D721Med (cell line): ENCODE measurements around the gene LZTS3.

Experiments
- DNase-seq: peaks from one replicate; pipeline ENCODE4 v3.0.0; 2011; ENCODE audit warnings: low spot score; ENCODE audit not compliant: insufficient read length
- FAIRE-seq: peaks from 2 replicates; lab custom pipeline; 2011; peaks lifted over from hg19 to GRCh38; lab: Jason Lieb, UNC
- TF ChIP-seq, protein P1 (sequence below): IDR thresholded peaks from 2 replicates; pipeline ENCODE4 v1.5.1; 2012; ENCODE audit warnings: mild to moderate bottlenecking, control low read depth; ENCODE audit not compliant: insufficient read depth; ENCODE audit errors: missing control alignments

The LZTS3 gene

DNA sequence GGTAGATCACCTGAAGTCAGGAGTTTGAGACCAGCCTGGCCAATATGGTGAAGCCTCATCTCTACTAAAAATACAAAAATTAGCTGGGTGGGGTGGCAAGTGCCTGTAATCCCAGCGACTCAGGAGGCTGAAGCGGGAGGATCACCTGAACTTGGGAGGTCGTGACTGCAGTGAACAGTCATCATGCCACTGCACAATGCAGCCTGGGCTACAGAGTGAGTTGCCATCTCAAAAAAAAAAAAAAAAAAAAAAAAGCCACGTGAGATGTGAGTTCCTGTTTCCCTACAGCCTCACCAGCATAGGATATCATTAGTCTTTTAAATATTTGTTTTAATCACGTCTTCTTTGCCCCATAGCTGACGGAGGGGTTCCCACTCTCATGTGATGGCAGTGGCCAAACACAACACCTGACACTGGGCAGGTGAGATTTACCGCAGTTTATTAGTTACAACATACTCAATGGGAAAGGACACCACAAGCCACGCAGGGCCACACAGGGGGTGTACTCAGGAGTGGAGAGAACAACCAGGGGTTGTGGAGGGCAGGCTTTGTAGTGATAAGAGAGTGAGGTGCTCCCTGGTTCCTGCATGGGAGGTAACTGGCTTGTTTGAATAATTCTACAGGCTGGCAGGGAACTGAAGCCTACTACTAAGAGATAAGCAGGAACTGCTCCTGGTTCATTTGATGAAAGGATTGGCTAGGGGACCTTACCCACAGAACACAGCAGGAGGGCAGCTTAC lies 4.6 kb upstream of the LZTS3 start:
- DNase-seq (no peak), FAIRE-seq (no peak)
- TF ChIP-seq, protein P1, sequence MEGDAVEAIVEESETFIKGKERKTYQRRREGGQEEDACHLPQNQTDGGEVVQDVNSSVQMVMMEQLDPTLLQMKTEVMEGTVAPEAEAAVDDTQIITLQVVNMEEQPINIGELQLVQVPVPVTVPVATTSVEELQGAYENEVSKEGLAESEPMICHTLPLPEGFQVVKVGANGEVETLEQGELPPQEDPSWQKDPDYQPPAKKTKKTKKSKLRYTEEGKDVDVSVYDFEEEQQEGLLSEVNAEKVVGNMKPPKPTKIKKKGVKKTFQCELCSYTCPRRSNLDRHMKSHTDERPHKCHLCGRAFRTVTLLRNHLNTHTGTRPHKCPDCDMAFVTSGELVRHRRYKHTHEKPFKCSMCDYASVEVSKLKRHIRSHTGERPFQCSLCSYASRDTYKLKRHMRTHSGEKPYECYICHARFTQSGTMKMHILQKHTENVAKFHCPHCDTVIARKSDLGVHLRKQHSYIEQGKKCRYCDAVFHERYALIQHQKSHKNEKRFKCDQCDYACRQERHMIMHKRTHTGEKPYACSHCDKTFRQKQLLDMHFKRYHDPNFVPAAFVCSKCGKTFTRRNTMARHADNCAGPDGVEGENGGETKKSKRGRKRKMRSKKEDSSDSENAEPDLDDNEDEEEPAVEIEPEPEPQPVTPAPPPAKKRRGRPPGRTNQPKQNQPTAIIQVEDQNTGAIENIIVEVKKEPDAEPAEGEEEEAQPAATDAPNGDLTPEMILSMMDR: no peak

DNA sequence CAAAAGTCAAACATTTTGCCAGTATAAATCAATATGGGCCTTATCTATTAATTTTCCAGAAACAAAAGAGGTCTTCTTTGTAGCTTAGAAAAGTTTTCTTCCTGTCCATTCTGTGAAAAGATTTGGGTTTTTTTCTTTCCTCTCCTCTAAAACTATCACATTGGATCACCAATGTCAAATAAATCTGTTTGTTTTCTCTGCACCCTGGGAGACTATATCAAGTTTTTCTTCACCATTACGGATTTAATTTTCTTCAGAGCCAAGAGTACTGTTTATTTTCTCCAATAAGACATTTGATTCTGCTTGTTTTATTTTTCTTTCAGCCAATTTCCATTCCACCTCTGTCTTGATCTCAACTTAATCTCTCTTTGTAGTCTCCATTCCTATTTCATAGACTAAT lies 1.9 kb upstream of the LZTS3 start:
- TF ChIP-seq, protein P1: no peak
- FAIRE-seq: no peak
- no peak for DNase-seq

DNA sequence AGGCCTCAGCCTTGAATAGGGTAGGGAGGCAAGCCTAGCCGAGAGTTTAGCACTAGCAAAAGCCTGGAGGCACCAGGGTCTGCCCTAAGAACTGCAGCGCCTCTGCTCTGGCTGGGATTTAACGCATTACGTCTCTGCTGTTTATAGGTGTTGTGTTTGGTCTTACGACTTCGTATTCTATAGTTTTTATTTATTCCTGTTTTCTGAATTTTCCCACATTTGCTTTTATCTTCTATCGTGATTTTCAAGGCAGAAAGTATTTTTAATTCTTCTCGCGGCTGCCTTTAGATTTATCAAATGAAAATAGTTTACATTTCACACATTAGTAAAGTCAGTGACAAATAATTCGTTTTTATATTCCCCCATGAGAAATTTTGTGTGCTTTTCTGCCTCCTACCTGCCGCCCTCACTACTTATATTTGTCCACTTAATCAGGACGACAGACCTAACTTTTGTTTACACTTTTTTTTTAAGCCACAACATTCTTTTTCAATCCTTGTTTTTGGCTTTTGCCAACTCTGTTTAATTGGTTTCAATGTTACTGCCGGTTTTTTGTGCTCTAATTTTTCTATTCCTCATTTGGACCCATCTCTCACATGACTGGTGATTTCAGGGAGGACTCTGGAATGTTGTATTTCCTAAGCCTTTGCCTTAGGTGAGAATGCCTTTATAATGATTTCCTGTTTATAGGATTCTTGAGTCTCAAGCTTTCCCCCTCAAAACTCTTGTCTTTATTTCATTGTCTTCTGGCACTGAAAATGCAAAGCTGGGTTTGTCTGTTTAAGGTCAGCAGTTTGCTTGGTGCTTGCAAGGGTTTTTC lies 1.3 kb upstream of the LZTS3 start:
- TF ChIP-seq, protein P1: no peak
- no peak for DNase-seq

DNA sequence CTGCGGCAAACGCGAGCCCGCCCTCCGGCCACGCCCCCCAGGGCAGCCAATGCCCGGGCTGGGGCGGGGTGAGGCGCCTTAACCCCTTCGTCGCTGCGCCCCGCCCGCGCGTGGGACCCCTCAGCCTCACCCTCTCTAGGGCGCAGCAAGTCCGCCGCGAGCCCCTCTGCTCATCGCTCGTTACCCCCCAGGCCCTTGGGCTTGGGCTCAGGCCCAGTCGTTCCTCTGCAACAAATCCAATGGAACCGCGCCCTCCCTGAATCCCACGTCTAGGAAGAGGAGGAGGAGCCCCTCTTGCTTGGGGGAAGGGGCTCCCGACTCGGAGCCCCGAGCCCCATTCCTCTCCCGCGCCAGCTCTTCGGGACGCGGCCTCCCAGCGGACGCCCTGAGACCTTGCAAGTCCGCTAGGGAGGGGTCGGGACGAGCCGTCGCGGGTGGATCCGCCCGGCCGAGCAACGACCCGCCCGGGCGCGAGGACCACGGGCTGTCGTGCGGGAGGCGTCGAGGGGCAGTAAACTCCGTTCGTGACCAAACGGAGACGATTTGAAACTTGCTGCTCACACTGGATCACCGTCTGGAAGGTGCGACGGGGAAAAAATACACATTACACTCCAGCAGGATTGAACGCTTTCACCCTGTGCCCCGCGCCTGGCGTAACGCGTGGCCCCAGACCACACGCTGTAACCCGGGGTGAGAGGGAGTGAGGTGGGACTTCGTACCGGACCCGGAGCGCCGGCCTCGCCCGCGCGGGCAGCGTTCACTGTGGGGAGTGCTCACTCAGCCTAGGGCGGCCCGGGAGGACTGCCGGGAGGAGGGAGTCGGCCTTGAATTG lies 477 bp upstream of the LZTS3 start:
- peak; percentile 60 for DNase-seq
- TF ChIP-seq, protein P1: no peak
- FAIRE-seq: no peak

More for the DNA sequence above, 1.3 kb upstream of the LZTS3 start:
- FAIRE-seq: no peak

DNA sequence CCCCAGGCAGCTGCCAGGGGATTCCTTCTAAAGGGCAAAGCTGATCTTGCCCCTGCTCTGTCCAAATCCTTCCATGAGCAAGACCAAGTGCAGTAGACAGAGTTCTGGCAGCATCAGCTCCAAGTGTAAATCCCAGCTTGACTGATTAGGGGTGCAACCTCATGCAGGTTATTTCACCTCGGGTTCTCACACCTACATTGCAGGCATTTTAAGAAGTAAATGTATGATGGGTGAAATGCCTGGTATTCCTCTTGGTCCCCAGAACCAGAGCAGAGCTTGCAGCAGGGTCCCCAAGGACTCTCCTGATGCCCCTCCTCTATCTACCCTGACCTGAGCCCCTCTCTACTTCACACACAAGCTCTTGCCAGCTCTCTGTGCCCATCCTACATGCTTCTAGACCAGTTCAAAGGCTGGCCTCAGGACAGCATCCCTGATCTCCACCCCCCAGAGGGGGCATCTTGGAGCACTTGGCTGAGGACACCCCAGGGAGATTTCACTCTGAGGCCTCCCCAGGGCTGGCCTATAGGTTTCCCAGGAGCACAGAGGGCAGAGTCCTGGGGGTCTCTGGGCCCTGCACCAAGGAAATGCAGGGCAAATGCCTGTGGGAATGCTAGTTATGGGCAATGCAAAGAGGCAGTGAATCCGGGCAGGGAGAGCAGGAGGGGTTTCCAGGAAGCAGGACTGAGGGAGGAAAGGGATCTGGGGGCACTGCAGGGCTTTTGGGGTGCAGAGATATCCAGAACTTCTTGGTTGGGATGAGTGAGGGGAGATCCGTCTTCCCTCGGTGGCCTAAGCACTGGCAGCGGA lies 1.0 kb downstream of the LZTS3 start:
- FAIRE-seq (no peak), DNase-seq (no peak)
- TF ChIP-seq, protein P1: no peak

DNA sequence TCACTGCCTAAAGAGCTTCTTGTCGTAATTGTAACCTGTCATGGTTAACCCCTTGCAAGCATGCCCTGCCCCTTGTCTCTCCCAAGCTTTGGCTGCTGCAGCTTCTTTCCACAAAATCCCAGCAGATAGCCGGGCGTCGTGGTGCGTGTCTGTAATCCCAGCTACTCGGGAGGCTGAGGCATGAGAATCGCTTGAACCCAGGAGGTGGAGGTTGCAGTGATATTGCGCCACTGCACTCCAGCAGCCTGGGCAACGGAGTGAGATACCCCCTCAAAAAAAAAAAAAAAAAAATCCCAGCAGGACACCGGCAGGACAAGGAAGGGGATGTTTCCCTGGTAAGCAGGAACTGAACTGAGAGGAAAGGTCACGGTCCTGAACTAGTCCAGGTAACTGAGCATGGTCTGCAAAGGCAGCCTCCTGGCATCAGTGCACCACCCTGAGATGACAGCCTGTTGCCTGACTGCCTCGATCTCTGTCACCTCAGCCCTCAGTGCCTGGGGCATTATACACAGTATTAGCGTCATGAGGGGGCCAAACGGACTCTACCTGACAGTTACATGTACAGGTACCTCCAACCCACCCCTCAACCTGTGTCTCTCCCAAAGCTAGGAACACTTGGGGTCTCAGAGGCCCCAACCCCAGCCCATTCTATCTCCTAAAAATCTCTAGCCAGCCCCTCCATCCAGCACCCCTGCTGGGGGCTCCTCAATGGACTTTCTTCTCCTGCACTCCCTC lies 1.8 kb downstream of the LZTS3 start:
- FAIRE-seq (no peak), DNase-seq (no peak)
- TF ChIP-seq, protein P1: no peak
